K562 (cell line): ENCODE data around the gene ZFAND2B. TPM values are rescaled to one million over a fixed set of nuclear protein-coding genes. Genes with fewer than 3 reads are reported as not detected.

Source experiments
- ETS2 ChIP-seq: IDR thresholded peaks from 2 replicates; pipeline ENCODE4 v1.6.1; 2016; ENCODE audit warnings: borderline replicate concordance, missing genetic modification characterization, mild to moderate bottlenecking, moderate library complexity, missing compliant biosample characterization; ENCODE audit not compliant: poor library complexity, severe bottlenecking
- KDM4B ChIP-seq, 2 experiments: fragments of 450-650 bp in 1 of 2; sonication (generic) in 1 of 2; IDR thresholded peaks; 2 replicates each; pipeline ENCODE4 v1.6.1; 2016 to 2017; ENCODE audit warnings: borderline replicate concordance in 2 of 2, antibody characterized with exemption in 1 of 2, low read depth in 1 of 2, mild to moderate bottlenecking in 1 of 2
- MTA3 ChIP-seq: fragments of 450-650 bp; formaldehyde crosslinking; IDR thresholded peaks from 2 replicates; pipeline ENCODE4 v1.6.1; 2017; ENCODE audit warnings: mild to moderate bottlenecking, borderline replicate concordance
- MXD1 ChIP-seq: fragments of 250-450 bp; sonication (Bioruptor Pico); IDR thresholded peaks from 2 replicates; pipeline ENCODE4 v1.8.0; 2021; ENCODE audit warnings: borderline replicate concordance, mild to moderate bottlenecking, moderate library complexity; ENCODE audit not compliant: poor library complexity, severe bottlenecking
- POLR2B ChIP-seq: fragments of 450-650 bp; IDR thresholded peaks from 2 replicates; pipeline ENCODE4 v1.6.1; 2018; ENCODE audit warnings: low read depth; ENCODE audit not compliant: partially characterized antibody
- POLR2H ChIP-seq: IDR thresholded peaks from 2 replicates; pipeline ENCODE4 v1.6.1; 2016; ENCODE audit warnings: missing genetic modification characterization, low read depth, mild to moderate bottlenecking, control low read depth, missing compliant biosample characterization, moderate library complexity
- RNF2 ChIP-seq: sonication (generic); IDR thresholded peaks from 2 replicates; pipeline ENCODE4 v1.6.1; 2016
- ZFX ChIP-seq: sonication (generic); formaldehyde crosslinking; IDR thresholded peaks from 2 replicates; pipeline ENCODE4 v1.8.0; 2022; ENCODE audit warnings: mild to moderate bottlenecking, missing genetic modification reagents, moderate library complexity
- ZNF197 ChIP-seq: fragments of 200-800 bp; sonication (Bioruptor generic); IDR thresholded peaks from 2 replicates; pipeline ENCODE4 v1.6.1; 2016; ENCODE audit warnings: low read depth, missing genetic modification characterization, missing compliant biosample characterization
- ZNF609 ChIP-seq: sonication (generic); formaldehyde crosslinking; IDR thresholded peaks from 2 replicates; pipeline ENCODE4 v1.8.1; 2023; ENCODE audit warnings: missing genetic modification reagents, mild to moderate bottlenecking, borderline replicate concordance
- polyA plus RNA-seq, 8 experiments: library from polyadenylated mRNA; depleted of rRNA in 4 of 8; stranded (reverse) in 5 of 8; unstranded in 3 of 8; fragments of >200 nt; fragmentation: Nextera tagmentation in 2 of 8; fragmentation: Illumina TruSeq in 1 of 8; extraction: Ambion mirVana in 2 of 8; extraction: Trizol in 1 of 8; gene quantifications; 2 replicates each; pipeline versions ENCODE4 v1.2.1 to v1.2.3, GENCODE V29; 2011 to 2014; ENCODE audit warnings: inconsistent platforms in 1 of 8, missing spikeins in 1 of 8
- total RNA-seq, 7 experiments: library from RNA; depleted of rRNA in 6 of 7; stranded (reverse); fragments of >200 nt in 6 of 7; fragmentation: Illumina TruSeq in 2 of 7; extraction: Trizol in 2 of 7; gene quantifications; 2 replicates each; pipeline versions ENCODE4 v1.2.1 to v1.2.3, GENCODE V29; 2011 to 2021; ENCODE audit warnings: low replicate concordance in 1 of 7
- TF ChIP-seq, protein P1 (sequence below), 2 experiments: IDR thresholded peaks in 1 of 2; conservative IDR thresholded peaks in 1 of 2; 2 replicates each; pipeline ENCODE4 v1.6.1; 2016; ENCODE audit warnings: low read depth in 2 of 2, mild to moderate bottlenecking in 1 of 2, missing compliant biosample characterization in 1 of 2, missing genetic modification characterization in 1 of 2, moderate library complexity in 1 of 2
- TF ChIP-seq, protein P2 (sequence below): fragments of 250-450 bp; sonication (Bioruptor Pico); IDR thresholded peaks from 2 replicates; pipeline ENCODE4 v1.5.0; 2021; ENCODE audit warnings: mild to moderate bottlenecking, borderline replicate concordance

ZFAND2B gene
- total and polyA plus RNA-seq, 9 of the 15 experiments (the other 6 are each of a cell fraction or from before 2014, with no cell fraction given): 9.9 to 33.3 (median 26.1) TPM

- TF ChIP-seq KDM4B (IDR thresholded peaks at IDR 0.05; ENCODE audit: borderline replicate concordance in 2 of 2, low read depth in 1 of 2): peak in 1 of 2 experiments; percentile 45; a peak in 1 of 4 replicates
- peak; percentile 88 for TF ChIP-seq ZFX (CRISPR knock-in tag)
- TF ChIP-seq ZNF609 (CRISPR knock-in tag): 0 out of 2 replicates have a peak, but pooled peaks have one; percentile 55
- peak; percentile 50; the same call in 1 of the 2 replicates for TF ChIP-seq RNF2
- TF ChIP-seq, protein P1, sequence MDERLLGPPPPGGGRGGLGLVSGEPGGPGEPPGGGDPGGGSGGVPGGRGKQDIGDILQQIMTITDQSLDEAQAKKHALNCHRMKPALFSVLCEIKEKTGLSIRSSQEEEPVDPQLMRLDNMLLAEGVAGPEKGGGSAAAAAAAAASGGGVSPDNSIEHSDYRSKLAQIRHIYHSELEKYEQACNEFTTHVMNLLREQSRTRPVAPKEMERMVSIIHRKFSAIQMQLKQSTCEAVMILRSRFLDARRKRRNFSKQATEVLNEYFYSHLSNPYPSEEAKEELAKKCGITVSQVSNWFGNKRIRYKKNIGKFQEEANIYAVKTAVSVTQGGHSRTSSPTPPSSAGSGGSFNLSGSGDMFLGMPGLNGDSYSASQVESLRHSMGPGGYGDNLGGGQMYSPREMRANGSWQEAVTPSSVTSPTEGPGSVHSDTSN (CRISPR knock-in tag; IDR thresholded peaks at IDR 0.05; ENCODE audit: low read depth): no peak
- TF ChIP-seq, protein P1 (tag; conservative IDR thresholded peaks at IDR 0.05; ENCODE audit: low read depth): no peak
- TF ChIP-seq POLR2B: peak; percentile 57
- no peak for TF ChIP-seq ETS2
- no peak for TF ChIP-seq MXD1 (CRISPR knock-in tag)
- no peak; the same call in 1 of the 2 replicates for TF ChIP-seq POLR2H
- TF ChIP-seq, protein P2, sequence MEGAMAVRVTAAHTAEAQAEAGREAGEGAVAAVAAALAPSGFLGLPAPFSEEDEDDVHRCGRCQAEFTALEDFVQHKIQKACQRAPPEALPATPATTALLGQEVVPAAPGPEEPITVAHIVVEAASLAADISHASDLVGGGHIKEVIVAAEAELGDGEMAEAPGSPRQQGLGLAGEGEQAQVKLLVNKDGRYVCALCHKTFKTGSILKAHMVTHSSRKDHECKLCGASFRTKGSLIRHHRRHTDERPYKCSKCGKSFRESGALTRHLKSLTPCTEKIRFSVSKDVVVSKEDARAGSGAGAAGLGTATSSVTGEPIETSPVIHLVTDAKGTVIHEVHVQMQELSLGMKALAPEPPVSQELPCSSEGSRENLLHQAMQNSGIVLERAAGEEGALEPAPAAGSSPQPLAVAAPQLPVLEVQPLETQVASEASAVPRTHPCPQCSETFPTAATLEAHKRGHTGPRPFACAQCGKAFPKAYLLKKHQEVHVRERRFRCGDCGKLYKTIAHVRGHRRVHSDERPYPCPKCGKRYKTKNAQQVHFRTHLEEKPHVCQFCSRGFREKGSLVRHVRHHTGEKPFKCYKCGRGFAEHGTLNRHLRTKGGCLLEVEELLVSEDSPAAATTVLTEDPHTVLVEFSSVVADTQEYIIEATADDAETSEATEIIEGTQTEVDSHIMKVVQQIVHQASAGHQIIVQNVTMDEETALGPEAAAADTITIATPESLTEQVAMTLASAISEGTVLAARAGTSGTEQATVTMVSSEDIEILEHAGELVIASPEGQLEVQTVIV (CRISPR knock-in tag): no peak
- peak; percentile 52; the same call in 1 of the 2 replicates for TF ChIP-seq MTA3
- 0 out of 2 replicates have a peak, but pooled peaks have one; percentile 35 for TF ChIP-seq ZNF197 (CRISPR knock-in tag)
Measured at GRCh38 chr2:219176818-219177551, 29.6 kb upstream of the ZFAND2B start, which contains the start of gene CNPPD1 (continued).
